RWPE1 (cell line): ENCODE measurements around the gene MAST2.

ENCODE experiments used
- CTCF ChIA-PET: fragments of 350-600 bp; sonication (Branson Sonifier 250); formaldehyde crosslinking; extraction: SDS; loops from one replicate; lab custom pipeline; 2021; lab: Yijun Ruan, JAX
- POLR2A ChIA-PET: fragments of 400-600 bp; formaldehyde crosslinking; extraction: SDS; loops from one replicate; lab custom pipeline; 2020; ENCODE audit warnings: antibody characterized with exemption; ENCODE audit not compliant: low non-redundant PET; lab: Yijun Ruan, JAX
- DNase-seq: peaks from one replicate; pipeline ENCODE4 v3.0.0; 2012; ENCODE audit warnings: low spot score
- H3K27ac ChIP-seq: fragments of 450-650 bp; 2 replicates; pipeline ENCODE4 v1.5.1; 2017
- CTCF ChIP-seq: fragments of 450-650 bp; conservative IDR thresholded peaks from 2 replicates; pipeline ENCODE4 v1.5.1; 2017; ENCODE audit warnings: low read depth, mild to moderate bottlenecking

The MAST2 gene

GRCh38 chr1:45883658-45884057 lies 80.2 kb downstream of the MAST2 start:
- no peak for DNase-seq
- TF ChIP-seq CTCF: no peak
- H3K27ac ChIP-seq: no peak overlapping the region
- ChIA-PET POLR2A (no interaction called here), CTCF (no interaction called here)

- ChIA-PET CTCF (interaction anchor here (0.6 to 0.7 kb wide), 2 partner anchors 94 to 210 kb away, joined by 3 read pairs; no protein-coding TSS in a partner anchor), POLR2A (no interaction called here)
- no peak for DNase-seq
Measured at GRCh38 chr1:45884700-45885099, 81.3 kb downstream of the MAST2 start.

GRCh38 chr1:45886229-45886628 lies 82.8 kb downstream of the MAST2 start:
- no peak overlapping the region for H3K27ac ChIP-seq
- ChIA-PET CTCF (no interaction called here), POLR2A (interaction anchor here (0.6 kb wide), 1 partner anchor 456 kb away, joined by 4 read pairs; no protein-coding TSS in a partner anchor)
- TF ChIP-seq CTCF: no peak
- DNase-seq: no peak

More at GRCh38 chr1:45884700-45885099, 81.3 kb downstream of the MAST2 start:
- no peak for TF ChIP-seq CTCF
- H3K27ac ChIP-seq: no peak overlapping the region

- ChIA-PET POLR2A (no interaction called here), CTCF (interaction anchor here (0.5 to 0.6 kb wide), 2 partner anchors 60 to 222 kb away, joined by 4 to 9 read pairs; no protein-coding TSS in a partner anchor)
- DNase-seq: no peak
- no peak for TF ChIP-seq CTCF
- H3K27ac ChIP-seq: no peak overlapping the region
Measured at GRCh38 chr1:45887156-45887842, 83.9 kb downstream of the MAST2 start.

GRCh38 chr1:45890078-45890477 lies 86.7 kb downstream of the MAST2 start:
- no peak for DNase-seq
- H3K27ac ChIP-seq: no peak overlapping the region
- no peak for TF ChIP-seq CTCF
- ChIA-PET POLR2A (no interaction called here), CTCF (interaction anchor here (0.6 kb wide), 1 partner anchor 819 kb away, joined by 3 read pairs; no protein-coding TSS in a partner anchor)

GRCh38 chr1:45891087-45891486 lies 87.7 kb downstream of the MAST2 start:
- H3K27ac ChIP-seq: no peak overlapping the region
- ChIA-PET CTCF (interaction anchor here (0.5 to 0.7 kb wide), 3 partner anchors 264 to 336 kb away, joined by 3 to 5 read pairs (median 4); no protein-coding TSS in a partner anchor), POLR2A (no interaction called here)
- no peak for TF ChIP-seq CTCF
- DNase-seq: no peak
